Body of pancreas (tissue), 4 donors: Measurements from ENCODE around the gene ICAM5. TPM values are rescaled to one million over a fixed set of nuclear protein-coding genes. Genes with fewer than 3 reads are reported as not detected.
"Not testable (repeated sequence)": the region's sequence is repeated elsewhere in the genome, so short reads cannot be mapped to it uniquely, and the experiment has no call there.

Experiments
- ATAC-seq: fragments of 150-250 bp; one replicate; pipeline ENCODE4 v1.9.1; 2016
- DNase-seq, 4 donors: peaks; one replicate each; pipeline ENCODE4 v3.0.0-alpha.2; 2019
- H3K27ac ChIP-seq, 4 donors: fragments of 200-600 bp; sonication (generic); 1 replicate in 3 of 4; 2 replicates in 1 of 4; pipeline versions ENCODE4 v1.5.1 to v1.6.1; 2016 to 2019; ENCODE audit warnings: mild to moderate bottlenecking in 1 of 4, mixed read lengths in 1 of 4, moderate library complexity in 1 of 4
- H3K27me3 ChIP-seq, 2 donors: fragments of 200-600 bp; sonication (generic); one replicate each; pipeline ENCODE4 v1.6.0; 2016; ENCODE audit warnings: mild to moderate bottlenecking in 1 of 2
- H3K36me3 ChIP-seq, 2 donors: fragments of 200-600 bp; sonication (generic); replicated peaks in 1 of 2; 2 replicates each; pipeline ENCODE4 v1.5.1; 2016; ENCODE audit warnings: low read depth in 2 of 2; ENCODE audit not compliant: insufficient read depth in 1 of 2
- H3K4me1 ChIP-seq: fragments of 200-600 bp; sonication (generic); one replicate; pipeline ENCODE4 v1.6.0; 2016
- H3K4me3 ChIP-seq, 2 donors: fragments of 200-600 bp; sonication (generic); 1 replicate in 1 of 2; 2 replicates in 1 of 2; pipeline ENCODE4 v1.5.1; 2016 to 2019
- H3K9me3 ChIP-seq, 3 donors: fragments of 200-600 bp; sonication (generic); 1 replicate in 2 of 3; 2 replicates in 1 of 3; pipeline ENCODE4 v1.5.1; 2016
- POLR2A ChIP-seq, 3 donors: fragments of 450-650 bp; IDR thresholded peaks; one replicate each; pipeline ENCODE4 v1.6.1; 2016; ENCODE audit warnings: antibody characterized with exemption in 3 of 3, mild to moderate bottlenecking in 2 of 3
- WGBS, 2 donors: methylation state at CpG; one replicate each; pipeline ENCODE4 v1.1.5; 2017; 5-methylcytosine and 5-hydroxymethylcytosine counted together
- intact Hi-C: fragments of 100-400 bp; cut with DNase I; formaldehyde crosslinking; loops from one replicate; pipeline ENCODE4 v1.15.1; 2023
- total RNA-seq, 2 donors: library from RNA; depleted of rRNA; stranded (reverse); fragments of >200 nt; gene quantifications; one replicate each; pipeline ENCODE4 v1.1.0, GENCODE V29; 2016
- TF ChIP-seq, protein P1 (sequence below), 7 experiments: fragments of 450-650 bp in 4 of 7; fragments of 200-600 bp in 3 of 7; sonication (generic) in 3 of 7; IDR thresholded peaks; one replicate each; pipeline ENCODE4 v1.5.1; 2016 to 2019; ENCODE audit warnings: antibody characterized with exemption in 7 of 7

Gene ICAM5
- total RNA-seq, 2 donors from 2014 or later: 0.33 TPM; not detected in 1

DNA sequence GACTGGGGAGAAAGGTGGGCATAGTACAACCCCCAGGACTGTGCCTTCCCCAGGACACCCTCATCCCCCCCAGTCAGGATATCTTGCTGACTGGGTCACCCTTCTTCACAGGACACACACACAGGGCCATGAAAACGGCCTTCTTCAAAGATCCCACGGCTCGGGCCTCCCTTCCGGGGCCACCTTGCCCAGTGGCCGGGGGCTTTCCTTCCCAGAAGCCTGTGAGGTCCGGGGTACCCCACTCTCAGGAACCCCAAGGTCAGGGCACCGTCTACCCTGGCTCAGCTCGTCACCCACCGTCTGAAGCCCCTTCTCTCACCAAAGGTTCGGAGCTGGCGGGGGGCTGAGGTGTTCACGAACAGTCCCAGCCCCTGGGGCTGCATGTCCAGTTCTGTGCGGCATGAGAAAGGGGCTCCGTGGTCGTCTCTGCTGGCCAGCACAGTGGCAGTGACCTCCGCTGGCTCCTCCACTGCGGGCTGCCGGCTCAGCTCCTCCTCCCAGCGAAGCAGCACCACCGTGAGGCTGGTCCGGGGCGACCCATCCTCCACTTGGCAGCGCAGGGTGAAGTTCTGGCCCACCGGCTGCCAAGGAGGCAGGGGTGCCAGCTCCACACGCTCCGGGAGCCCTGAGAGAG, 45.7 kb downstream of the ICAM5 start:
- no peaks in the 10 kb centered on the region for H3K27me3 ChIP-seq
- peak overlapping the region in 3 of 4 donors; percentile 65 to 91 (median 90) for H3K27ac ChIP-seq
- no peak for ATAC-seq
- H3K4me3 ChIP-seq: no peak overlapping the region
- TF ChIP-seq POLR2A (IDR thresholded peaks at IDR 0.05): no peak
- TF ChIP-seq, protein P1, sequence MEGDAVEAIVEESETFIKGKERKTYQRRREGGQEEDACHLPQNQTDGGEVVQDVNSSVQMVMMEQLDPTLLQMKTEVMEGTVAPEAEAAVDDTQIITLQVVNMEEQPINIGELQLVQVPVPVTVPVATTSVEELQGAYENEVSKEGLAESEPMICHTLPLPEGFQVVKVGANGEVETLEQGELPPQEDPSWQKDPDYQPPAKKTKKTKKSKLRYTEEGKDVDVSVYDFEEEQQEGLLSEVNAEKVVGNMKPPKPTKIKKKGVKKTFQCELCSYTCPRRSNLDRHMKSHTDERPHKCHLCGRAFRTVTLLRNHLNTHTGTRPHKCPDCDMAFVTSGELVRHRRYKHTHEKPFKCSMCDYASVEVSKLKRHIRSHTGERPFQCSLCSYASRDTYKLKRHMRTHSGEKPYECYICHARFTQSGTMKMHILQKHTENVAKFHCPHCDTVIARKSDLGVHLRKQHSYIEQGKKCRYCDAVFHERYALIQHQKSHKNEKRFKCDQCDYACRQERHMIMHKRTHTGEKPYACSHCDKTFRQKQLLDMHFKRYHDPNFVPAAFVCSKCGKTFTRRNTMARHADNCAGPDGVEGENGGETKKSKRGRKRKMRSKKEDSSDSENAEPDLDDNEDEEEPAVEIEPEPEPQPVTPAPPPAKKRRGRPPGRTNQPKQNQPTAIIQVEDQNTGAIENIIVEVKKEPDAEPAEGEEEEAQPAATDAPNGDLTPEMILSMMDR (IDR thresholded peaks at IDR 0.05): no peak
- no peak for DNase-seq
- peaks cover 29% of the 10 kb centered on the region for H3K4me1 ChIP-seq
- intact Hi-C loops: no loop called here
- H3K9me3 ChIP-seq: no peaks in the 10 kb centered on the region
- WGBS, 2 donors: 51 to 70% methylated on average over 6 to 24 of the region's 26 CpGs
- peaks cover 0 to under 1% of the 10 kb centered on the region in 2 donors for H3K36me3 ChIP-seq

DNA sequence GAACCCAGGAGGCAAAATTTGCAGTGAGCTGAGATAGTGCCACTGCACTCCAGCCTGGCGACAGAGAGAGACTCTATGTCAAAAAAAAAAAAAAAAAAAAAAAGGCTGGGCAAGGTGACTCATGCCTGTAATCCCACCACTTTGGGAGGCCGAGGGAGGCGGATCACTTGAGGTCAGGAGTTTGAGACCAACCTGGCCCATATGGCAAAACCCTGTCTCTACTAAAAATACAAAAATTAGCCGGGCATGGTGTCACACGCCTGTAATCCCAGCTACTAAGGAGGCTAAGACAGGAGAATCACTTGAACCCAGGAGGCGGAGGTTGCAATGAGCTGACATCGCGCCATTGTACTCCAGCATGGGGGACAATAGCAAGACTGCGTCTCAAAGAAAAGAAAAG, 47.0 kb downstream of the ICAM5 start:
- WGBS, 2 donors: 87 to 92% methylated on average over 8 to 9 of the region's 9 CpGs
- H3K9me3 ChIP-seq, intact Hi-C loops, DNase-seq, ATAC-seq, H3K36me3 ChIP-seq, H3K27ac ChIP-seq, H3K4me3 ChIP-seq, H3K27me3 ChIP-seq: not testable (repeated sequence)
- peaks cover 27% of the 10 kb centered on the region for H3K4me1 ChIP-seq

DNA sequence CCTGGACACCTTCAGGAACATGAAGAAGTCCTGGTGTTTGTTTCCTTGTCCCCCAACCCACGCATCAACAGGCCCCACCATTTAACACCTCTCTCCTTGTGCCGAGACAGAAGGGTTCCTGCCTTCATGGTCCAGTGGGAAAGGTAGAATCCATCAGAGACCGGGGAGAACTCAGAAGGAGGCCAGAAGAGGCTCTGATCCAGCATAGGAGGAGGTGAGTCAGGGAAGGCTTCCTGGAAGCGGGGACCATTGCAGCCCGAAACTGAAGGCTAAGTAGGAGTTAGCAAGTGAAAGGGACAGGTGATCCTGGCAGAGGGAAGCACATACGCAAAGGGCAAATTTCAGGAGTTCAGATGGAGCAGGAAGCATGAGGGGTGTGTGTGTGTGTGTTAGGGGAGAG, 49.2 kb downstream of the ICAM5 start:
- Histone ChIP-seq H3K9me3 (no peaks in the 10 kb centered on the region), H3K4me3 (no peak overlapping the region), H3K27ac (no peak overlapping the region), H3K27me3 (no peaks in the 10 kb centered on the region), H3K36me3 (no peaks in the 10 kb centered on the region), H3K4me1 (peaks cover 12% of the 10 kb centered on the region)
- DNase-seq (no peak), ATAC-seq (no peak)
- intact Hi-C loops: no loop called here
- no peak for TF ChIP-seq POLR2A (IDR thresholded peaks at IDR 0.05)
- TF ChIP-seq, protein P1 (IDR thresholded peaks at IDR 0.05): no peak
- WGBS, 2 donors: 65 to 75% methylated on average over 6 of the region's 6 CpGs

DNA sequence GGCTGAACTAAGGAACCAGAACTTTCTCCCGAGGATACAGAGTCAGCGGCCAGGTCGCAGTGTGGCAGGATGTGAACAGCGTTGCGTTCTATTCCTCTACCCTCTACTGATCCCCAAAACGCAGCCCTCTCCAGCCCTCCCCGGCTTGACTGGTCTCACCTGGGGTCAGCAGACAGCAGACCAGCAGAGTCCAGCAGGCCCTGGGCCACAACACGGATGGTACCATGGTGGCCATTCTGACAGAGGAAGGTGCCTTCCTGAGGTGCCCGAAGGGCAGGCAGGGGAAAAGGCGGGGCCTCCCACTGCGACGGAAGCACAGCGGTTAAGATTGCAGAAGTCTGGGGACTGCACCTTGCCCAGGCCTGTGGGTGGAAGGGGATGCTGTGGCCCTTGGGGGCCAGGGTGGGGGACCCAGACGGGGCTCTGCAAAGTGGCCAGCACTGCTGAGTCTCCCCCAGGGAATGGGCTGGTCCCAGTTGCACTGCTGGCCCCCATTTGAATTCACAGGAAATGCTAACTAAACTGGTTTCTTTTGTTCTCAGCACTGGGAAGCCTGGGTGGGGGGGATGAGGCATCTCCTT, 49.7 kb downstream of the ICAM5 start, which contains the start of gene ICAM3:
Gene ICAM3, minus strand, starts transcription at position 245 of the 581 bp plus-strand sequence. Its CDS starts 10 bp downstream, at position 235.
- no peak within 1 kb of the TSS for H3K27ac ChIP-seq
- no peaks in the 10 kb centered on the region for H3K27me3 ChIP-seq
- H3K4me3 ChIP-seq: no peak within 1 kb of the TSS
- H3K9me3 ChIP-seq: no peaks in the 10 kb centered on the region
- TF ChIP-seq, protein P1 (IDR thresholded peaks at IDR 0.05): no peak
- no peak for TF ChIP-seq POLR2A (IDR thresholded peaks at IDR 0.05)
- H3K4me1 ChIP-seq: peaks cover 7% of the 10 kb centered on the region
- 54 to 65% methylated on average over 13 to 14 of the region's 14 CpGs for WGBS, 2 donors
- DNase-seq (peak in 1 of 4 donors; percentile 24), ATAC-seq (no peak)
- H3K36me3 ChIP-seq: no peaks in the 10 kb centered on the region
- intact Hi-C loops: no loop called here

DNA sequence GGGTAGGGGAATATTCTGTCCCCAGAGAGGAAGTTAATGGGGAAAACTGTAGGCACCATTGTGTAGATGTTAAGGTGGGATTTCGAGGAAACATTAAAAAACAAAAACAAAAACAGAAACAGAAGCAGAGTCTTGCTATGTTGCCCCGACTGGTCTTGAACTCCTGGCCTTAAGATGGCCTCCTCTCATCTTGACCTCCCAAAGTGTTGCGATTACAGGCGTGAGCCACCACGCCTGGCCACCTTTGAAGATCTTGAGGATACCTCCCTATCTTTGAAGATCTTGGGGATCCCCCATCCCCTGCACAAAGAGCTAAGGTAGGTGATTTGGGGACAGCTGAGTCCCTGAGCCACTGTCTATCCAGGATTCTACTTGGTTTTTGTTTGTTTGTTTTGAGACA, 50.2 kb downstream of the ICAM5 start:
- intact Hi-C loops: no loop called here
- ATAC-seq (no peak), DNase-seq (no peak)
- Histone ChIP-seq H3K27me3 (no peaks in the 10 kb centered on the region), H3K9me3 (no peaks in the 10 kb centered on the region), H3K4me1 (peaks cover 4% of the 10 kb centered on the region), H3K4me3 (no peak overlapping the region), H3K27ac (no peak overlapping the region), H3K36me3 (no peaks in the 10 kb centered on the region)
- TF ChIP-seq POLR2A (IDR thresholded peaks at IDR 0.05): no peak
- TF ChIP-seq, protein P1 (IDR thresholded peaks at IDR 0.05): no peak
- WGBS, 2 donors: 67 to 84% methylated on average over 5 of the region's 5 CpGs
